Measurements from ENCODE around the gene PCOLCE2. TPM values are rescaled to one million over a fixed set of nuclear protein-coding genes. Genes with fewer than 3 reads are reported as not detected.

Gene PCOLCE2
- total RNA-seq, 1 donor from 2014 or later: 3.8 TPM

- no peak for TF ChIP-seq CTCF (IDR thresholded peaks at IDR 0.05)
- no peaks in the 10 kb centered on the region for H3K4me1 Mint-ChIP-seq (ENCODE audit: unreplicated experiment)
- H3K36me3 Mint-ChIP-seq (ENCODE audit: unreplicated experiment): no peaks in the 10 kb centered on the region
- H3K9me3 Mint-ChIP-seq (ENCODE audit: unreplicated experiment): no peaks in the 10 kb centered on the region
- H3K4me3 Mint-ChIP-seq (ENCODE audit: unreplicated experiment): no peak overlapping the region
- DNase-seq (ENCODE audit: extremely low spot score, unreplicated experiment): no peak
- peaks cover 6% of the 10 kb centered on the region for H3K27me3 Mint-ChIP-seq (ENCODE audit: unreplicated experiment)
- H3K27ac Mint-ChIP-seq (ENCODE audit: unreplicated experiment): no peak overlapping the region
These were observed 42.3 kb upstream of the PCOLCE2 start for GRCh38 chr3:142931222-142931621.

GRCh38 chr3:142930463-142930862 is 41.6 kb upstream of the PCOLCE2 start:
- H3K4me3 Mint-ChIP-seq (ENCODE audit: unreplicated experiment): no peak overlapping the region
- no peaks in the 10 kb centered on the region for H3K9me3 Mint-ChIP-seq (ENCODE audit: unreplicated experiment)
- no peaks in the 10 kb centered on the region for H3K36me3 Mint-ChIP-seq (ENCODE audit: unreplicated experiment)
- DNase-seq (ENCODE audit: extremely low spot score, unreplicated experiment): no peak
- peak; percentile 16 for TF ChIP-seq CTCF (IDR thresholded peaks at IDR 0.05)
- H3K27ac Mint-ChIP-seq (ENCODE audit: unreplicated experiment): no peak overlapping the region
- H3K4me1 Mint-ChIP-seq (ENCODE audit: unreplicated experiment): no peaks in the 10 kb centered on the region
- peaks cover 6% of the 10 kb centered on the region for H3K27me3 Mint-ChIP-seq (ENCODE audit: unreplicated experiment)

- DNase-seq (ENCODE audit: extremely low spot score, unreplicated experiment): no peak
- Mint-ChIP-seq H3K4me1 (ENCODE audit: unreplicated experiment) (no peaks in the 10 kb centered on the region), H3K36me3 (ENCODE audit: unreplicated experiment) (no peaks in the 10 kb centered on the region), H3K9me3 (ENCODE audit: unreplicated experiment) (peaks cover under 1% of the 10 kb centered on the region), H3K27ac (ENCODE audit: unreplicated experiment) (no peak overlapping the region), H3K4me3 (ENCODE audit: unreplicated experiment) (no peak overlapping the region), H3K27me3 (ENCODE audit: unreplicated experiment) (peaks cover 6% of the 10 kb centered on the region)
- TF ChIP-seq CTCF (IDR thresholded peaks at IDR 0.05): no peak
These were observed 41.0 kb upstream of the PCOLCE2 start for GRCh38 chr3:142929890-142930289.

GRCh38 chr3:142929109-142929508 is 40.2 kb upstream of the PCOLCE2 start:
- peak; percentile 46 for TF ChIP-seq CTCF (IDR thresholded peaks at IDR 0.05)
- DNase-seq (ENCODE audit: extremely low spot score, unreplicated experiment): no peak
- Mint-ChIP-seq H3K27me3 (ENCODE audit: unreplicated experiment) (peaks cover 12% of the 10 kb centered on the region), H3K4me1 (ENCODE audit: unreplicated experiment) (no peaks in the 10 kb centered on the region), H3K36me3 (ENCODE audit: unreplicated experiment) (no peaks in the 10 kb centered on the region), H3K9me3 (ENCODE audit: unreplicated experiment) (peaks cover 7% of the 10 kb centered on the region), H3K4me3 (ENCODE audit: unreplicated experiment) (no peak overlapping the region), H3K27ac (ENCODE audit: unreplicated experiment) (no peak overlapping the region)

GRCh38 chr3:142926368-142926944 is 37.6 kb upstream of the PCOLCE2 start:
- Mint-ChIP-seq H3K9me3 (ENCODE audit: unreplicated experiment) (peaks cover 16% of the 10 kb centered on the region), H3K4me1 (ENCODE audit: unreplicated experiment) (no peaks in the 10 kb centered on the region), H3K36me3 (ENCODE audit: unreplicated experiment) (no peaks in the 10 kb centered on the region), H3K4me3 (ENCODE audit: unreplicated experiment) (no peak overlapping the region), H3K27ac (ENCODE audit: unreplicated experiment) (no peak overlapping the region), H3K27me3 (ENCODE audit: unreplicated experiment) (peaks cover 10% of the 10 kb centered on the region)
- DNase-seq (ENCODE audit: extremely low spot score, unreplicated experiment): no peak
- TF ChIP-seq CTCF (IDR thresholded peaks at IDR 0.05): no peak

Measured in osteocyte (in vitro differentiated cells).